ENCODE measurements around the gene LPAR1.

The LPAR1 gene

DNA sequence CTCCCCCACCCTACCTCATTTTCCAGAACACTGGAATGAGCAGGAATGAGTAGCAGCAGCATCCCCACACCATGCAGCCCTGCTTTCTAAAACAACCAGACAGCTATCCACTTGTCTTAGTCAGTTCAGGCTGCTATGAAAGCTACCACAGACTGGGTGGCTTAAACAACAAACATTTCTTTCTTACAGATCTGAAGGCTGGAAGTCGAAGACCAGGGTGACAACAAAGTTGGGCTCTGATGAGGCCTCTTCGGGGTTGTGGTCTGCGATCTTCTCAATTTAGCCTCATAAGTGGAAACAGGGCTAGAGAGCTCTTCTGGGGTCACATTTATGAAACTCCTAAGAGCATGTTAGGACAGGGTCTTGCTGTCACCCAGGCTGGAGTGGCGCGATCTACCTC is 38.9 kb downstream of the LPAR1 start:
- no peak for DNase-seq (ENCODE audit: low read depth)

DNA sequence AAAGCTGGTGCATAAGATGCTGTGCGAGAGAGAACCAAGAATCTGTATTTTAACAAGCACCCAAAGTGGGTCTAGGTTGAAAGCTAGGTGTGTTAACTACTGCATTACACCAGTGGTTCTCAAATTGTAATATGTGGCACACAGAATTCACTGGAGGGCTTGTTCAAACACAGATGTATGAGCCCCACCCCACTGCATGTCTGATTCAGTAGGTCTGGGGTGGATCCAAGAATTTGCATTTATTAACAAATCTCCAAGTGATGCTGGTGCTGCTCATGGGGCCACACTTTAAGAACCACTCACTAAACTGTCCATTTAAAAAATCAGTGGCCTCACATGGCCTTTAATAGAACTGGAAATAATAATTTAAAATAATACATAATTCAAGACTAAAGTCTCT is 40.4 kb downstream of the LPAR1 start:
- no peak for DNase-seq (ENCODE audit: low read depth)

DNA sequence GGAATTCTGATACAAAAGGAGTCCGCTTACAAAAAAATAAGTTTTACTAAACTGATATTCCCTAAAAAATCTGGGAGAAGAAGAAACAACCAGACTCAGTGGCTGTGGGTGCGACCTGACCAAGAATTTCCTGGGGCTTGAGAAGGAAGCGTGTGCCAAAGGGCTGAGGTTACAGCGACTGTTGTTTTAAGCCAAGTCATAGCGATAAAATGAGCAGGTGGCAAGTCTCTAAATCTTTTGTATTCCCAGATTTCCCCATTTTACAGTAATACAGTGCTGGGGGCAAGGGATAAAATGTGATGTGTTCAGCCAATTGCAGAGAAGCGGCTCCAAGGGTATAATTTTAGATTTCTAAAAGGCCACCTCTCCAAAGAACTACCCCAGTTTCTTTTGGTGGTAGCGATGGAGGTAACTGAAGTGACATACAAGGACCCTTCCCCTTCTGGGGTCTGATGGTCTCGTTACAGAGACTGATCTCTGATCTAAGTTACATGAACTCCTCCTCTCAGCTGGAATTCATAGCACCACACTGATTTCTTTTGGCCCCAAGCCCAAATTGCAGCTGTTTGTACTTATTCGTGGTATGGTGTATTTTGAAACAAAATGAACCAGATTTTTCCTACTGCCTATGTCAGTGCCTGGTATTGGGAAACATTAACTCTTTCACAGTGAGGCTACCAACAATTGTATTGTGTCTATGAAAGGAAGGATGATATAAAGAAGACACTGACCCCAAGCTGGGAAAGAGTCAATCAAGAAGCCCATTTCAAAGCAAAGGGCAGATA is 41.6 kb downstream of the LPAR1 start:
- DNase-seq (ENCODE audit: low read depth), result no peak

DNA sequence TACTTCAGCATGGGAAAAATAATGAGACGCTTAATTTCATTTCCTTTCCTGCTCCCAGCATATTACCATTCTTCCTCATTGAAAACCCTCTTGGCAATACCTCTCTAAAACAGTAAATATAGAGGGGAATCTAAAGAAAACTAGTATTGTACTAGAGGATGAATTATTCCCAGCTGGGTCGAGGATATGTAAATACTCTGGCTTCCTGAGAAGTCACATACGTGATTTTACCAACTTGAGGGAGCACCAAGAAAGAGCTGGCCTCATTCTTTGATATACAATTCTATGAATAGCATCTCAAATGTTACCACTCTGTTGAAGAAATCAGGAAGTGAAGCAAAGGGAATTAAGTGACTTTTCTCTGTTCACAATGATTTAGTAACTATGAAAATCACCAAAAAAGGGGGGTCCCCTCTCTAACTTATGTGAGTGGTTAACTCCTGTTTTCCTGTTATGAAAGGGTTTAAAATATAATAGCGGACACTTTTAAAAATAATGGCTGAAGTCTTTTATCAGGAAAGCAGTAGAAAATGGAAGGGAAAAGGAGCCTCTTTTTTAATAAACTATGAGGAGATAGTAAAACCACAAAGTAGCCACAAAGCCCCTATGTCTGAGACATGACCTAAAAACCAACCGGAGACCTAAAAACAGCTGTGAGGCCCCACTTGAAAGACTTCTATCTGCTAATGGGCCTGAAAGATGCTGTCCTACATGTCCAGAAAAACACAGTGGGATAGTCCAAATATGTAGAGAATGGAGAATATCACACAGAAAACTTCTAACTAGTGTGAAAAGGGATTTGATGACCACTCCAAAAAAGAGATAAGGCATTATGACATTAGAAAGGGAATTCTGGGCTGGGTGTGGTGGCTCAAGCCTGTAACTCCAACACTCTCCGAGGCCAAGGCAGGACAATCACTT is 42.6 kb downstream of the LPAR1 start:
- DNase-seq (ENCODE audit: low read depth), result no peak

DNA sequence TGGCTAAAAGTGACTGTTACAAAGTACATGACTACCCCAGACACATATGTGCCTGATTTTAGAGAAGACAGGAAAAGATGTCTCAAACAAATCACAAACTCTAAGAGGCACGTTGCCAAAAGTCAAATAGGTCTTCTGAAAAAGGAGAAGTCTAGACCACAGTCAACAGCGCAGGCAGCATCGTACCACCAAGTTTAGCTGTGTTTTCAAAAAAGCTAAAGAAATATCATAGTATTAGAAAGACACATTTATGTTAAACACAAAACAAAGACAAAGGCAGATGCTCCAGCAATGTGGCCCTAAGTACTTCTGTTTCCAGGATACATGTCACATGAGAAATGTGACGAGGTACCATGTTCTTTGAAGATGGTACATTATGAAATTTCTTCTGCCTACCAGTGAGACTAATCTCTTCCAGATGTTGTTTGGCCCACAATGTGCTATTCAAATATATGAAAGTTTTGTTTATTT is 43.5 kb downstream of the LPAR1 start:
- DNase-seq (ENCODE audit: low read depth), result no peak

DNA sequence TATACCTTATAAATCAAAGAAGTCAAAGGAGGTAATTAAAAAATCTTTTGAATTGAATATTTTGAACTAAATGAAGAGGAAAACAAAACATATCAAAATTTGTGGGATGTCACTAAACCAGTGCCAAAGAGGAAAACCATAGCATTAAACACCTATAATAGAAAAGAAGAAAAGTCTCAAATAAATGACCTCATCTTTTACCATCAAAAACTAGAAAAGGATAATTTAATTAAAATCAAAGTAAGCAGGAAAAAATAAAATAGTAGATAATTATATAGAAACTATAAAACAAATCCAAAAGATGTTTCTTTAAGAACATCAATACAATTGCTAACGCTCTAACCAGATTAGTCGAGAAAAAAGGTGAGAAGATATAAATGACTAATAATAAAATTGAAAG is 47.8 kb downstream of the LPAR1 start:
- no peak for DNase-seq (ENCODE audit: low read depth)

DNA sequence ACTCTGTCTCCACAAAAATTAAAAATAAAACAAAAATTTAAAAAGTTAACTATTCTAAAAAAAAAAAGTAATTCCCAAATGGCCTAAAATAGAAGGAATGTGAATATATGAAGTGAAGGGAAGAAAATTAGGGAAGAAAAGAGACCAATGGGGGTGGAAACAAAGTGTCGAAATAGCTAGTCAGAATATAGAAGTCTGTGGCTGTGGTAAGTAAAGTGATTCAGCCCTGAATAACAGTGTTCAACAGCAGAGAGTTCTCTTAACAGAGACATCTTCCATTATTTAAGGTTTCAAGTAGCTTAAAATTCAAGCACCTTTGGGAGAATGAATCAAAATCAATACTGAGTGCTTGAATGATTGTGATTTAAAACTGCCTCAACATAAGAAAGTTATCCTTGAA is 51.7 kb downstream of the LPAR1 start:
- DNase-seq (ENCODE audit: low read depth), result no peak

DNA sequence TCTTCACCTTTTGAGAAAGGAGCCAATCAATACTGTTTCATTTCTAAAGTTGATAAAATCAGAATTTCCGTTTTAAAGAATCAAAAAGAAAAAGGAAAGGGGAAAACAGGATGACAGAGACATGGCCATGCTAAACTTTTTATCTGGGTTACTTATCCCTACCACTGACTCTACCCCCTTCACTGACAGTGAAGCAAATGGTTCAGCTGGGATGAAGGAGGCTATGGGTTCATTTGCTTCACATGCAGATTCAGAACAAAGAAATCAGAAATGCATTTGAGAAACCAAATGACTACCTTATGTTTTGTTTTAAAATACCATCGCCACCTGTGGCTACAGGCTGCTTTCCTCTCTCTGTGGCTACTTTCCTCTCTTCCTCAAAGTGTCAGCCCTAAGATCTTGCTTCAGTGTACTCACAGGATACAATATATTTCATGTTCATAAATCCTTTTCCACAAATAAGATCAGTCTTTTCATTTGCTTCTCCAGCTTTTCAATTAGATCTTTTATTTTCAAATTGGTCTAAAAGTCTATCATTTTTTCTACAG is 53.3 kb downstream of the LPAR1 start:
- no peak for DNase-seq (ENCODE audit: low read depth)

DNA sequence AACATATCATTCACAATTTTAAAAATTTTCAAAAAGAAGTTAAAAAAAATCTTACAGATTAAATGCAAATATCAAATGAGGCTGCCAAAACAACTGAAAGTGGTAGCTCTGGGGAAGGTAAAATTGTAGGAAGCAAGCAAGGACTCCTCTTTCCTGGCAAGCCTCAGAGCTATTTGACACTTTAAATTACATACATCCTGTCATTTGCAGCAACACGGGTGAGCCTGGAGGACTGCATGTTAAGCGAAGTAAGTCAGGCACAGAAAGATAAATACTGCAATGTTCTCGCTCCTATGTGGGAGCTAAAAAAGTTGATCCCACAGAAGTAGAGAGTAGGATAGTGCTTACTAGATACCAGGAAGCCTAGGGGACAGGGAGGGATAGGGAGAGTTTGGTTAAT is 58.0 kb downstream of the LPAR1 start:
- DNase-seq (ENCODE audit: low read depth), result no peak

DNA sequence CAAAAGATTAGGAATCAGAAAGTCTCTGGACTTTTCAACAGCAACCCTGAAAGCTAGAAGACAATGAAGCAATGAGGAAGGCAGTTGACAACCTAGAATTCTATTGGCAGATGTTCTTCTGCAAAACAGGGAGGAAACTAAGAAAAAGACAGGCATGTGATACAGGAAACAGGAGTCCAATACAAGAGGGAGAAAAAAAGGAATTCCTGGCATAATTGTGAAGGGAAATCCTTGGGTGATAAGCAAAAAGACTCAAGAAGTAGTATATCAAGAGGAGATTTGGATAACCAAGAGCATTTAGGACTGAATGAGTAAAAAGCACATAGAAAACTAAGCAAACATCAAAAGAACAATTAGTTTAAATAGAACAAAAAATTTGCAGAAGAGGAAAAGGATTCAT is 58.6 kb downstream of the LPAR1 start:
- no peak for DNase-seq (ENCODE audit: low read depth)

DNA sequence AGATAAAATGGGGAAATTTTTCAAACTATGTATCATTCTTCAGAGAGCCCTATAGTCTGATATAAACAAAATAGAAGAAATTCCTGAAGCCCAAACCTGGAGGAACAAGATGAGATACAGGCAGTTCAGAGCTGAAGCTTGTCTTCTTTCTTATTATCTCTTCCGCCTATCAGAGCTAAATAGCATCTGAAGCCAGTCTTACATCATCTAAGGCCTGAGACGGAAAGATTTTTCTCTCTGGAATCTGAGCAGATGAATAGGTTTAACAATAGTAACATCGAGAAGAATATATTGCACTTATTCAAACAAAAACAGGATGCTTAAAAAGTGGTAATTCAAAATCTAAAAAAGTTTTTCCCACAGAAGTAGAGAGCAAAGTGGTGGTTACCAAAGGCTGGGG is 59.8 kb downstream of the LPAR1 start:
- DNase-seq (ENCODE audit: low read depth), result no peak

DNA sequence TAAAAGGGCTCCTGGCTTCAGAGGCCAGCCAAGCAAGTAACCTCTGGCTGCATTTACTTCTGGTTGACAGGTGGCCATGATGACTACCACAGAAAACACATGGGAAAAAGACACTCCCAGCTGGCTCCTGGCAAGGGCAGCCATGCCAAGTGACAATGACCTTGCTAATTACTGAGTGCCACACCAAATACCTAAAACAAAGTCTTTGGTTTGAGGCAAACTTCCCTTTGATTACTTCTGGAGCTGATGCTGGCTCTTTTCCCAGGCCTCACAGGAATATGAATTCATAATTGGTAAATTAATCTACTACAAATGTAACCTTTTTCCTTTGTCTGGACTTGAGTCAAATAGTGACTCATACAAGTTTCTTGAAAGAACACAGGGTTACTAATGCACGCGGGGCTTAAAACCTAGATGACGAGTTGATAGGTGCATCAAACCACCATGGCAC is 61.0 kb downstream of the LPAR1 start:
- DNase-seq (ENCODE audit: low read depth), result no peak

DNA sequence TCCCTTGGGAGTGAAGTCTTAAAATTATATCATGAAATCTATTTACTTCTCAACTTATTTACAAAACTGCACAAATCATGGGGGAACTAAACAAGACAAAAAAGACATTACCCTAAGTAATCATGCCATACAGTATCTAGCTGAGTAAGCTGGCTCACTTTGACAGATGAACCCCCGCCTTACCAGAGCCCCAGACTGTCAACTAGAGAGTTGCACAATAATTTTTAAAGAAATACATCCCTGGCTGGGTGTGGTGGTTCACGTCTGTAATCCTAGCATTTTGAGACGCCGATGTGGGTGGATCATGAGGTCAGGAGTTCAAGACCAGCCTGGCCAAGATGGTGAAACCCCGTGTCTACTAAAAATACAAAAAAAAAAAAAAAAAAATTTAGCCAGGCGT is 62.3 kb downstream of the LPAR1 start:
- no peak for DNase-seq (ENCODE audit: low read depth)

DNA sequence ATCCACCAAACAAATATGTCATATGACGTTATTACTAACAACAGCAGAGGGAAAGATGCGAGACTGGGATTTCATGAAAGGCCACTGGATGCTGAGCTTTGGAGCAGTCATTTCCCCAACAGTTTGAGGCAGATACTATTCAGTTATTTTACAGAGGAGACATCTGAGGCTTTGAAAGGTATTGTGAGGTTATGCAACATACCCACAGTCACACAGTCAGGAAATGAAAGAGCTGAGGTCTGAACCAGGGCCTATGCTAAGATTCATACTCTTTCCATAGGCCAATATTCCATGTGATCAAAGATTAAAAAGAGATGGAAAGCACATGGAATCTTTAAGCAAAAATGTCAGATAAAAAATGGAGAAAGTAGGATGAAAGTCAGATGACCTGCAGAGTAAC is 63.0 kb downstream of the LPAR1 start:
- no peak for DNase-seq (ENCODE audit: low read depth)

DNA sequence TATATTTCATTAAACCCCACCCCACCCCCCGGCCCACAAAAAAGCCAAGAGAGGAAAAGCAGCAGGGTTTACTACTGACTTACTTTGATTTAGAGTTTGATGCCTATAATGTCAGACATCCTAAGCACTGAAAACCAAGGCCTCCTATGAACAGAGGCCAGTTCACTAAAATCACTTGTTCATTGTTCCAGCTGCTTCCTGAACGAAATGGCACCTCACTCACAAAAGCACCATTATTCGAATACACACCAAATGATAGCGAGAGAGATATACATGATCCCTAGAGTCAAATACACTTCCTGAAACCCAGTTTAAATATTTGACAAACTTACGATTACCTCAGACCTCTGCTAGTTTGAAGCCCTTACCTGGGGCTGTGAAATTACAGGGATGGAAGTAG is 66.6 kb downstream of the LPAR1 start:
- no peak for DNase-seq (ENCODE audit: low read depth)

DNA sequence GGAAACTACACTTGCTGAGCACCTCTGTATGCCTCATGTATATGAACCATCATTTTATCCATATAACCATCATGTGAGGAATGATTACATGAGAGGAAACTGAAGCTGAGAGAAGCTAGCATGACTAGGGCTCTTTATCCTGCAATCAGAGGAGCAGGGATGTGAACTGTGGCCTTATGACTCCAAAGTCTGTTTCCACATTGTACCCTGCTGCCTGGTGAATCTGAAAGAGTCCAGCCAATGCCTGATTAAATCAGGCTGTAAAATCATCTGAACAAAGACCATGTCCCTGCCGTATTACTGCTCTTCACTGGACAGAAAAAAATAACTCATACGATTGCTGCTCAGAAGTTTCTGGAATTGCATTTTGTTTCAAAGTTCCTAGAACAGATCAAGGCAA is 67.0 kb downstream of the LPAR1 start:
- DNase-seq (ENCODE audit: low read depth), result no peak

DNA sequence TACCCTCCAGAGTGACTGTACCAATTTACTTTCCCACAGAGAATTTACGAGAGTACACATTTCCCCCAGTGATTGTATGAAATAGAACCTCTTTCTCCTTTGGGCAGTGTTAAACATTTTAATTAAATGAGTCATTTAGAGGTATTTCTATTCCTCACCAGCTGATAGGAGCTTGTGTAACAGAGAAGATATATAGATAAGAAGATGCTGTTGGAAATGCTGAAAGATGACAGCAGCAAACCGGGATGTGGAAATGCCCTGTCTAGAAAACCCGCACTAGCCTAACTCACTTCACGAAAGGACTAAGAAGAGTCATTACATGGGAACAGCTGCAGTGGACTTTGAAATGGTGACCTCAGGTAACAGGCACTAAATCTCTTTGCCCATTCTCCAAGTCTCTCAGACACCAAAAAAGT is 68.3 kb downstream of the LPAR1 start:
- no peak for DNase-seq (ENCODE audit: low read depth)

DNA sequence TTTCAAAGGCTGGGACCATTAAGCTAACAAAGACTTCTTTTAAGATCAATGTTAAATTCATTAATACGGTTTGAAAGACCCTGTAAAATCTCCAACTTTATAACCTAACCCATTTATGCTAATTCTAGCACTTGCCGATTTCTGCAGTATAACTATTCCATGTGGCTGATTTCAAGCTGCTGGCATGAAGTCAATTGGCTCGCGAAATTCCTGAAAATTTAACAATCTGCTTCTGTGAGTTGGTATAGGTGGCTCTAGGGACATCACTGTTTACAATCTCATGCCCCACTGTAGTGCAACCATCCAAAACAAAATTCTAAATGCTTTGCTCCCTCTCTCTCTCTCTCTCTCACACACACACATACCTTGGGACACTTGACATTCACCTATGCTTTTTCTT is 70.2 kb downstream of the LPAR1 start:
- DNase-seq (ENCODE audit: low read depth), result no peak

DNA sequence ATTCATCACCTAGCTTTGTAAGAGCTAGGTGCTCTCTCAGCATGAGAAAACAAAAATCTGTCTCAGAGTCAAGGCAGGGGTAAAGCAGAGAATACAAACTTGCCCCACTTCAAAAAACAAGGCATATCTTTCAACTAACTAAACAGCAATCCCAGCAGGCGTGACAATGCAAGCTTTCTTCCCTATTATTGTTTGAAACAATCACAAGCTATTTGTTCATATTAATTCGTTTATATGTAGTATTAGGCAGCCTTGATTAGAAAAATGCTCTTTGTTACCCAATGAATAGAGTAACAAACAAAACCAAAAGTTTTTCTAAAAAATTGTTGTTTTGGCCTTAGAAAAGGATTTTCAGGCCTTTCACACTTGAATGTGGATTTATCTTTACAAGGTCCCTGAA is 71.1 kb downstream of the LPAR1 start:
- no peak for DNase-seq (ENCODE audit: low read depth)

DNA sequence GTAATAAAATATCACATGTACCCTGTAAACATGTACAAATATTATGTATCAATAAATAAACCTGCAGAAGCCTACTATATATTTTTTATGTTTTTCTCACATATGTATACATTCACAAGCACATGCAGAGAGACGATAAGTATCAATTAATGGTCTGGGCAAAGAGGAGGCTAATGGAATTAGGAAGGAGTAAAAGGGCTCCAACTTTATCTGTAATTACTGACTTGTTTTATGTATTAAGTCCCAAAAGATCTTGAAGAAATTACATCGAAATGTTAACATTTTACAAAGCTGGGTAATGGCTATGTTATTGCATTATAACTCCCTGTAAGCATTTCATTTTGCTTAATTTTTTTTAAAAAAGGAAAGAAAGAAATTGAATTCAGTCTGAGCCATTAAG is 78.0 kb downstream of the LPAR1 start:
- no peak for DNase-seq (ENCODE audit: low read depth)

DNA sequence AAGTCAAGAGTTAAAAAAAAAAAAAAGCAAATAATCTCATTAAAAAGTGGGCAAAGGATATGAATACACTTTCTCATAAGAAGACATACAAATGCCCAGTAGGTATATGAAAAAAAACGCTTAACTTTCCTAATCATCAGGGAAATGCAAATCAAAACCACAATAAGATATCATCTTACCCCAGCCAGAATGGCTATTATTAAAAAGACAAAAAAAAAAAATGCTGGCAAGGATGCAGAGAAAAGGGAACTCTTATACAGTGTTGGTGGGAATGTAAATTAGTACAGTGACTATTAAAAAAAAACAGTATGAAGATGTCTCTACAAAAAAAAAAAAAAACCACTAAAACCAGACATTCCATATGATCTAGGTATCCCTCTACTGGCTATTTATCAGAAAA is 79.4 kb downstream of the LPAR1 start:
- no peak for DNase-seq (ENCODE audit: low read depth)

DNA sequence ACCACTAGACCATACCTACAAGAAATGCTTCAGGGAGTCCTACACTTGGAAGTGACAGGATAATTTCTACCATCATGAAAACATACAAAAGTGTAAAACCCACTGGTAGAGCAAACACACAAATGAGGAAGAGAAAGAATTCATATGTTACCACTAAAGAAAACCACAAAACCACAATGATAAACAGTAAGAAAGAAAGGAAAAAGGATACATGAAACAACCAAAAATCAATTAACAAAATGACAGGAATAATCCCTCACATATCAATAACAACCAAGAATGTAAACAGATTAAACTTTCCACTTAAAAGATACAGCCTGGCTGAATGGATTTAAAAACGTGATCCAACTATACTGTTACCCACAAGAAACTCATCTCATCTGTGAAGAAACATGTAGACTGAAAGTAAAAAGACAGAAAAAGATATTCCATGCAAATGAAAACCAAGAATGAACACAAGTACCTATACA is 83.4 kb downstream of the LPAR1 start:
- DNase-seq (ENCODE audit: low read depth), result no peak

DNA sequence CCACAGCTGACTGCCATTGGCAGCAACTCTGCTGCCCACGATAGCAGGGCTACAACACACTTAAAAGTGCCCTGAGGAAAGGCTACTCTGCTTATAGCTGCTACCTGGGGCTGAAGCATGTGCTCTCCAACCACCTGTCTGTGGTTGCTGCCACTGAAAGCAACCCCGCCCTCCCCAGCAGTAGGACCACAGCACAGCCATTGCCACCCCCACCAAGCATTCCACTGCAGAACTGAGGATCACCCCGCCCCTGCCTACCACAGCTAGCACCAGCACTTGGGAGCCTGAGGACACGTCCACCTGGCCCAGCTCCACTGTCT is 85.8 kb downstream of the LPAR1 start:
- no peak for DNase-seq (ENCODE audit: low read depth)

Data from T-helper 22 cell (primary cell).